Trophoblast cell (in vitro differentiated cells and primary cell): ENCODE results near the gene FLNB.

ENCODE experiments used
- DNase-seq, 2 donors: peaks; one replicate each; pipeline ENCODE4 v3.0.0-alpha.2; 2016
- H2AFZ ChIP-seq: 2 replicates; pipeline ENCODE4 v1.6.1; 2013; ENCODE audit warnings: low read length, moderate library complexity, mild to moderate bottlenecking; ENCODE audit not compliant: insufficient read depth, poor library complexity
- H2AK5ac ChIP-seq: 2 replicates; pipeline ENCODE4 v1.6.1; 2013; ENCODE audit warnings: mild to moderate bottlenecking, low read length
- H2BK120ac ChIP-seq: 2 replicates; pipeline ENCODE4 v1.6.1; 2013; ENCODE audit warnings: low read length, mild to moderate bottlenecking, moderate library complexity; ENCODE audit not compliant: insufficient read depth, poor library complexity
- H2BK12ac ChIP-seq: 2 replicates; pipeline ENCODE4 v1.6.1; 2013; ENCODE audit warnings: mild to moderate bottlenecking, low read length, moderate library complexity
- H2BK5ac ChIP-seq: 2 replicates; pipeline ENCODE4 v1.6.1; 2013; ENCODE audit warnings: low read length, low read depth, moderate library complexity, mild to moderate bottlenecking; ENCODE audit not compliant: poor library complexity
- H3K14ac ChIP-seq: 2 replicates; pipeline ENCODE4 v1.6.1; 2013; ENCODE audit warnings: mild to moderate bottlenecking, low read length
- H3K18ac ChIP-seq: 2 replicates; pipeline ENCODE4 v1.6.1; 2013; ENCODE audit warnings: mild to moderate bottlenecking, low read length
- H3K23ac ChIP-seq: 2 replicates; pipeline ENCODE4 v1.6.1; 2013; ENCODE audit warnings: low read length
- H3K27ac ChIP-seq: 2 replicates; pipeline ENCODE4 v1.5.1; 2013; ENCODE audit warnings: low read depth, mild to moderate bottlenecking, inconsistent platforms, low read length, moderate library complexity
- H3K27me3 ChIP-seq: 2 replicates; pipeline ENCODE4 v1.6.1; 2013; ENCODE audit warnings: inconsistent platforms, mild to moderate bottlenecking, low read length, moderate library complexity; ENCODE audit not compliant: insufficient read depth
- H3K36me3 ChIP-seq, 2 experiments: 1 replicate in 1 of 2; 2 replicates in 1 of 2; pipeline ENCODE4 v1.6.1; 2013; ENCODE audit warnings: low read length in 2 of 2, mild to moderate bottlenecking in 2 of 2, moderate library complexity in 1 of 2; ENCODE audit not compliant: insufficient read depth in 2 of 2, control insufficient read depth in 1 of 2
- H3K4ac ChIP-seq: 2 replicates; pipeline ENCODE4 v1.6.1; 2013; ENCODE audit warnings: low read depth, mild to moderate bottlenecking, low read length, moderate library complexity
- H3K4me1 ChIP-seq, 2 experiments: 1 replicate in 1 of 2; 2 replicates in 1 of 2; pipeline ENCODE4 v1.6.1; 2013; ENCODE audit warnings: low read length in 2 of 2, mild to moderate bottlenecking in 2 of 2, moderate library complexity in 1 of 2; ENCODE audit not compliant: insufficient read depth in 2 of 2, control insufficient read depth in 1 of 2
- H3K4me2 ChIP-seq: 2 replicates; pipeline ENCODE4 v1.6.1; 2013; ENCODE audit warnings: inconsistent platforms, mild to moderate bottlenecking, low read length, moderate library complexity
- H3K4me3 ChIP-seq: 2 replicates; pipeline ENCODE4 v1.5.1; 2013; ENCODE audit warnings: mild to moderate bottlenecking, low read depth, low read length, inconsistent platforms
- H3K79me1 ChIP-seq: one replicate; pipeline ENCODE4 v1.6.1; 2013; ENCODE audit warnings: low read length
- H3K79me2 ChIP-seq: 2 replicates; pipeline ENCODE4 v1.6.1; 2013; ENCODE audit warnings: low read length, mild to moderate bottlenecking; ENCODE audit not compliant: control insufficient read depth, insufficient read depth, poor library complexity
- H3K9ac ChIP-seq: 2 replicates; pipeline ENCODE4 v1.6.1; 2013; ENCODE audit warnings: mild to moderate bottlenecking, low read length
- H3K9me3 ChIP-seq: 2 replicates; pipeline ENCODE4 v1.6.1; 2013; ENCODE audit warnings: low read depth, mild to moderate bottlenecking, control low read depth, inconsistent platforms, low read length; ENCODE audit not compliant: insufficient read depth
- H4K12ac ChIP-seq: 2 replicates; pipeline ENCODE4 v1.6.1; 2013; ENCODE audit warnings: low read depth, mild to moderate bottlenecking, low read length, moderate library complexity
- H4K8ac ChIP-seq: 2 replicates; pipeline ENCODE4 v1.6.1; 2013; ENCODE audit warnings: low read depth, mild to moderate bottlenecking, low read length, moderate library complexity
- H4K91ac ChIP-seq: one replicate; pipeline ENCODE4 v1.6.1; 2013; ENCODE audit warnings: low read depth, mild to moderate bottlenecking, low read length, moderate library complexity
- WGBS: extraction: QIAGEN DNeasy Blood & Tissue Kit; methylation state at CpG from one replicate; pipeline ENCODE4 v1.1.7; 2013; ENCODE audit warnings: missing lambda C conversion rate; ENCODE audit not compliant: insufficient read length, insufficient coverage; ENCODE audit errors: extremely low coverage; 5-methylcytosine and 5-hydroxymethylcytosine counted together

FLNB gene

DNA sequence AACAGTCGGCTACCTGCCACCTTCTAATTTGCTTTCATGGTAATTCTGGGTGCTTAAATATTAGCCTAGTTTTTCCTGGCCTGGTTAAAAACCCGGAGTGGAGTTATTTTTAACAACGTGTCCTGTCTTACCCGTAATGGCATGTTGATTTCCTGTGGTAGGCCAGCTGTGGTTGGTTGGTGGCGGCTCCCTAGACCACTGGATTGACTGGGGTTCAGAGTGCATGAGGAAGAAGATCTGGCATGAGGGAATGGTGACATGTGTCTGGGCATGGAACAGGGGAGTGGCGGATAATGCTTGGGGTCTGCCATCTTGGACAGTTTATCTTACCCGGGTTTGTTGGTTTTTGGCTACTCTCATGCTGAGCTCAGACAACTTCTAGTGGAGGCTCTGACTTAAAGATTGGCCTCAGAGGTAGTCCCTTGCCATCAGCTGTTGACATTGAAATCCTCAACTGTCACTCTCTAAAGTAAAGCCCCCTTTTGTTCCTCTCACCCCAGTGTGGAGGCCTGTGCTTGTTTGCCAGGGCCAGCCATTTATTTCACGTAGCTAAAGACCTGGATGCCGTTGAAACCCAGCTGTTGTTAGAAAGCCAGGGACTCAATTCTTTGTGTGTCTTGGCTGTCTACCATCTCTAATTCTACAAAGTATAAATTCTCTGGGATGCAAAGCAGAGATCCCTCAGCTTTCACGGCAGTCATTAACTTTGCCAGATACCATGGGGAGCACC, 121.0 kb downstream of the FLNB start:
- H2BK5ac ChIP-seq = no peak overlapping the region
- no peak overlapping the region for H3K23ac ChIP-seq
- no peaks in the 10 kb centered on the region for H3K27me3 ChIP-seq
- peaks cover 2% of the 10 kb centered on the region for H3K9me3 ChIP-seq
- H4K91ac ChIP-seq = no peak overlapping the region
- peaks cover 53 to 82% of the 10 kb centered on the region in 2 experiments for H3K36me3 ChIP-seq
- no peak overlapping the region for H3K4me3 ChIP-seq
- no peak overlapping the region for H4K8ac ChIP-seq
- H3K14ac ChIP-seq = no peak overlapping the region
- no CpG with 5 or more reads among the region's 10 CpGs for WGBS
- no peaks in the 10 kb centered on the region for H3K79me1 ChIP-seq
- H3K27ac ChIP-seq = no peak overlapping the region
- H2BK12ac ChIP-seq = no peak overlapping the region
- DNase-seq = no peak
- H2AFZ ChIP-seq = no peak overlapping the region
- H2AK5ac ChIP-seq = no peak overlapping the region
- H3K4ac ChIP-seq = no peak overlapping the region
- H3K9ac ChIP-seq = no peak overlapping the region
- H3K4me1 ChIP-seq = no peaks in the 10 kb centered on the region
- no peak overlapping the region for H4K12ac ChIP-seq
- no peak overlapping the region for H3K18ac ChIP-seq
- no peak overlapping the region for H3K4me2 ChIP-seq
- no peaks in the 10 kb centered on the region for H3K79me2 ChIP-seq
- no peak overlapping the region for H2BK120ac ChIP-seq

GRCh38 chr3:58130591-58130990, 122.4 kb downstream of the FLNB start:
- Histone ChIP-seq H2AK5ac (no peak overlapping the region), H3K79me2 (no peaks in the 10 kb centered on the region), H3K27ac (no peak overlapping the region), H4K8ac (no peak overlapping the region), H3K36me3 (peaks cover 54 to 80% of the 10 kb centered on the region in 2 experiments), H2BK12ac (no peak overlapping the region), H2BK120ac (no peak overlapping the region), H4K12ac (no peak overlapping the region), H2BK5ac (no peak overlapping the region), H3K9me3 (peaks cover 2% of the 10 kb centered on the region), H3K4me1 (no peaks in the 10 kb centered on the region), H3K4ac (no peak overlapping the region), H3K27me3 (no peaks in the 10 kb centered on the region), H3K14ac (no peak overlapping the region), H3K9ac (no peak overlapping the region), H3K4me2 (no peak overlapping the region), H4K91ac (no peak overlapping the region), H3K18ac (no peak overlapping the region), H3K4me3 (no peak overlapping the region), H3K23ac (no peak overlapping the region), H3K79me1 (no peaks in the 10 kb centered on the region), H2AFZ (no peak overlapping the region)
- no CpG with 5 or more reads among the region's 11 CpGs for WGBS
- no peak for DNase-seq

GRCh38 chr3:58131101-58131825, 123.0 kb downstream of the FLNB start:
- no peaks in the 10 kb centered on the region for H3K4me1 ChIP-seq
- WGBS = no CpG with 5 or more reads among the region's 6 CpGs
- no peak overlapping the region for H3K14ac ChIP-seq
- no peak overlapping the region for H3K4me2 ChIP-seq
- H3K4ac ChIP-seq = no peak overlapping the region
- no peaks in the 10 kb centered on the region for H3K79me1 ChIP-seq
- H3K9me3 ChIP-seq = peaks cover 2% of the 10 kb centered on the region
- no peak overlapping the region for H3K23ac ChIP-seq
- H3K9ac ChIP-seq = no peak overlapping the region
- H3K27me3 ChIP-seq = no peaks in the 10 kb centered on the region
- DNase-seq = no peak
- no peak overlapping the region for H2AK5ac ChIP-seq
- no peak overlapping the region for H2BK5ac ChIP-seq
- H2BK12ac ChIP-seq = no peak overlapping the region
- no peak overlapping the region for H3K18ac ChIP-seq
- H4K91ac ChIP-seq = no peak overlapping the region
- H3K79me2 ChIP-seq = no peaks in the 10 kb centered on the region
- no peak overlapping the region for H4K12ac ChIP-seq
- H4K8ac ChIP-seq = no peak overlapping the region
- H3K27ac ChIP-seq = no peak overlapping the region
- H2BK120ac ChIP-seq = no peak overlapping the region
- no peak overlapping the region for H2AFZ ChIP-seq
- H3K36me3 ChIP-seq = peaks cover 53 to 80% of the 10 kb centered on the region in 2 experiments
- no peak overlapping the region for H3K4me3 ChIP-seq

- H3K14ac ChIP-seq = no peak overlapping the region
- no peak overlapping the region for H3K9ac ChIP-seq
- no peak overlapping the region for H3K4me3 ChIP-seq
- no peak overlapping the region for H2BK5ac ChIP-seq
- 100% methylated on average over 1 of the region's 4 CpGs for WGBS
- H4K12ac ChIP-seq = no peak overlapping the region
- H3K27ac ChIP-seq = no peak overlapping the region
- DNase-seq = no peak
- no peaks in the 10 kb centered on the region for H3K79me1 ChIP-seq
- H4K8ac ChIP-seq = no peak overlapping the region
- H3K4ac ChIP-seq = no peak overlapping the region
- H3K4me2 ChIP-seq = no peak overlapping the region
- H2BK120ac ChIP-seq = no peak overlapping the region
- no peaks in the 10 kb centered on the region for H3K27me3 ChIP-seq
- no peak overlapping the region for H2AFZ ChIP-seq
- H2BK12ac ChIP-seq = no peak overlapping the region
- H3K79me2 ChIP-seq = no peaks in the 10 kb centered on the region
- H3K18ac ChIP-seq = no peak overlapping the region
- H3K4me1 ChIP-seq = no peaks in the 10 kb centered on the region
- H3K23ac ChIP-seq = no peak overlapping the region
- no peak overlapping the region for H4K91ac ChIP-seq
- H3K36me3 ChIP-seq = peaks cover 59 to 82% of the 10 kb centered on the region in 2 experiments
- peaks cover 2% of the 10 kb centered on the region for H3K9me3 ChIP-seq
- no peak overlapping the region for H2AK5ac ChIP-seq
Observed at GRCh38 chr3:58132850-58133249, 124.6 kb downstream of the FLNB start.
